HG03571 (cell line): ENCODE data around the gene ZMIZ2.
"Not testable (repeated sequence)": the region's sequence is repeated elsewhere in the genome, so short reads cannot be mapped to it uniquely, and the experiment has no call there.

Source experiments
- ATAC-seq: cut with Tn5 transposase; IDR thresholded peaks from one replicate; pipeline ENCODE4 v1.9.1; 2021; ENCODE audit not compliant: unreplicated experiment

Gene ZMIZ2

GRCh38 chr7:44769776-44770294 lies 21.2 kb downstream of the ZMIZ2 start:
- peak; percentile 80 for ATAC-seq

- no peak for ATAC-seq
These were observed 22.7 kb downstream of the ZMIZ2 start for GRCh38 chr7:44771358-44771757.

- ATAC-seq, result no peak
These were observed 23.8 kb downstream of the ZMIZ2 start for GRCh38 chr7:44772440-44772839.

GRCh38 chr7:44772867-44773266 lies 24.2 kb downstream of the ZMIZ2 start:
- ATAC-seq, result no peak

GRCh38 chr7:44774486-44774885 lies 25.8 kb downstream of the ZMIZ2 start:
- ATAC-seq, result not testable (repeated sequence)

- no peak for ATAC-seq
These were observed 26.9 kb downstream of the ZMIZ2 start for GRCh38 chr7:44775383-44776107.

- ATAC-seq, result no peak
These were observed 27.6 kb downstream of the ZMIZ2 start for GRCh38 chr7:44776211-44776610.

- no peak for ATAC-seq
These were observed 33.8 kb downstream of the ZMIZ2 start for GRCh38 chr7:44782460-44782859.

GRCh38 chr7:44783407-44783806 lies 34.8 kb downstream of the ZMIZ2 start:
- ATAC-seq, result no peak

GRCh38 chr7:44784364-44784763 lies 35.7 kb downstream of the ZMIZ2 start:
- no peak for ATAC-seq

- ATAC-seq, result not testable (repeated sequence)
These were observed 36.6 kb downstream of the ZMIZ2 start for GRCh38 chr7:44785218-44785617.

GRCh38 chr7:44787041-44787440 lies 38.4 kb downstream of the ZMIZ2 start:
- ATAC-seq, result no peak

GRCh38 chr7:44787762-44788161 lies 39.1 kb downstream of the ZMIZ2 start:
- ATAC-seq, result no peak

GRCh38 chr7:44789990-44790389 lies 41.3 kb downstream of the ZMIZ2 start:
- ATAC-seq, result no peak

GRCh38 chr7:44791278-44792219 lies 42.9 kb downstream of the ZMIZ2 start:
- ATAC-seq, result no peak

GRCh38 chr7:44793919-44794318 lies 45.3 kb downstream of the ZMIZ2 start:
- no peak for ATAC-seq

- ATAC-seq, result no peak
These were observed 45.7 kb downstream of the ZMIZ2 start for GRCh38 chr7:44794331-44794730.

- peak; percentile 17 for ATAC-seq
These were observed 47.4 kb downstream of the ZMIZ2 start for GRCh38 chr7:44796034-44796503.

- ATAC-seq, result peak; percentile 80
These were observed 48.1 kb downstream of the ZMIZ2 start, which contains the start of gene PPIA for GRCh38 chr7:44796504-44797328. PPIA (plus strand) TSS chr7:44796681; CDS start chr7:44796725, 44 bp downstream.
